Neural progenitor cell (in vitro differentiated cells): Measurements from ENCODE around the gene KRTAP25-1.

Source experiments
- CTCF ChIP-seq: fragments of 200-600 bp; sonication (generic); IDR thresholded peaks from 2 replicates; pipeline ENCODE4 v1.5.1; 2017; ENCODE audit warnings: antibody characterized with exemption, mild to moderate bottlenecking
- EZH2 ChIP-seq: fragments of 200-600 bp; sonication (generic); IDR thresholded peaks from 2 replicates; pipeline ENCODE4 v1.6.1; 2017; ENCODE audit warnings: antibody characterized with exemption, mild to moderate bottlenecking, moderate library complexity
- EZH2phosphoT487 ChIP-seq: fragments of 200-600 bp; sonication (generic); IDR thresholded peaks from 2 replicates; pipeline ENCODE4 v1.6.1; 2017; ENCODE audit warnings: antibody characterized with exemption

GRCh38 chr21:30337276-30337744 lies 48.0 kb upstream of the KRTAP25-1 start, which contains the start of gene KRTAP27-1:
- TF ChIP-seq EZH2 (no peak), CTCF (no peak), EZH2phosphoT487 (no peak)
